ENCODE results near the gene MYH7.
"Not testable (repeated sequence)": the region's sequence is repeated elsewhere in the genome, so short reads cannot be mapped to it uniquely, and the experiment has no call there.

Gene MYH7

GRCh38 chr14:23418021-23418420 is 17.4 kb downstream of the MYH7 start:
- TF ChIP-seq REST (IDR thresholded peaks at IDR 0.05; ENCODE audit: insufficient replicate concordance, low read depth) (no peak), SPI1 (IDR thresholded peaks at IDR 0.05; ENCODE audit: borderline replicate concordance, low read depth) (no peak), GABPA (IDR thresholded peaks at IDR 0.05; ENCODE audit: low read depth) (no peak), POLR2AphosphoS5 (IDR thresholded peaks at IDR 0.05; ENCODE audit: low read depth) (no peak), CTCF (IDR thresholded peaks at IDR 0.05; ENCODE audit: insufficient read depth, low read length) (no peak)
- H3K4me3 ChIP-seq (replicated peaks; ENCODE audit: insufficient read depth, low read length), result no peak overlapping the region
- no peak overlapping the region for H3K27ac ChIP-seq (replicated peaks)
- no peaks in the 10 kb centered on the region for H3K27me3 ChIP-seq (ENCODE audit: insufficient read depth, poor library complexity, severe bottlenecking)
- no peak for DNase-seq (ENCODE audit: low read depth in 1 of 2, low spot score in 1 of 2)

GRCh38 chr14:23417269-23417668 is 18.2 kb downstream of the MYH7 start:
- not testable (repeated sequence) for H3K27me3 ChIP-seq (ENCODE audit: insufficient read depth, poor library complexity, severe bottlenecking); DNase-seq (ENCODE audit: low read depth in 1 of 2, low spot score in 1 of 2); H3K4me3 ChIP-seq (replicated peaks; ENCODE audit: insufficient read depth, low read length); H3K27ac ChIP-seq (replicated peaks)

GRCh38 chr14:23416801-23417200 is 18.7 kb downstream of the MYH7 start:
- H3K27ac ChIP-seq (replicated peaks), result no peak overlapping the region
- H3K27me3 ChIP-seq (ENCODE audit: insufficient read depth, poor library complexity, severe bottlenecking), result no peaks in the 10 kb centered on the region
- no peak for DNase-seq (ENCODE audit: low read depth in 1 of 2, low spot score in 1 of 2)

More at GRCh38 chr14:23416801-23417200, 18.7 kb downstream of the MYH7 start:
- no peak overlapping the region for H3K4me3 ChIP-seq (replicated peaks; ENCODE audit: insufficient read depth, low read length)
- TF ChIP-seq SPI1 (IDR thresholded peaks at IDR 0.05; ENCODE audit: borderline replicate concordance, low read depth) (no peak), CTCF (IDR thresholded peaks at IDR 0.05; ENCODE audit: insufficient read depth, low read length) (no peak), GABPA (IDR thresholded peaks at IDR 0.05; ENCODE audit: low read depth) (no peak), REST (IDR thresholded peaks at IDR 0.05; ENCODE audit: insufficient replicate concordance, low read depth) (no peak), POLR2AphosphoS5 (IDR thresholded peaks at IDR 0.05; ENCODE audit: low read depth) (no peak)

All from HL-60 (cell line).